HG03139 (cell line): ENCODE measurements around the gene HSPH1.
"Not testable (repeated sequence)": the region's sequence is repeated elsewhere in the genome, so short reads cannot be mapped to it uniquely, and the experiment has no call there.

Experiments
- ATAC-seq: cut with Tn5 transposase; IDR thresholded peaks from one replicate; pipeline ENCODE4 v1.9.1; 2021; ENCODE audit not compliant: unreplicated experiment

Gene HSPH1

DNA sequence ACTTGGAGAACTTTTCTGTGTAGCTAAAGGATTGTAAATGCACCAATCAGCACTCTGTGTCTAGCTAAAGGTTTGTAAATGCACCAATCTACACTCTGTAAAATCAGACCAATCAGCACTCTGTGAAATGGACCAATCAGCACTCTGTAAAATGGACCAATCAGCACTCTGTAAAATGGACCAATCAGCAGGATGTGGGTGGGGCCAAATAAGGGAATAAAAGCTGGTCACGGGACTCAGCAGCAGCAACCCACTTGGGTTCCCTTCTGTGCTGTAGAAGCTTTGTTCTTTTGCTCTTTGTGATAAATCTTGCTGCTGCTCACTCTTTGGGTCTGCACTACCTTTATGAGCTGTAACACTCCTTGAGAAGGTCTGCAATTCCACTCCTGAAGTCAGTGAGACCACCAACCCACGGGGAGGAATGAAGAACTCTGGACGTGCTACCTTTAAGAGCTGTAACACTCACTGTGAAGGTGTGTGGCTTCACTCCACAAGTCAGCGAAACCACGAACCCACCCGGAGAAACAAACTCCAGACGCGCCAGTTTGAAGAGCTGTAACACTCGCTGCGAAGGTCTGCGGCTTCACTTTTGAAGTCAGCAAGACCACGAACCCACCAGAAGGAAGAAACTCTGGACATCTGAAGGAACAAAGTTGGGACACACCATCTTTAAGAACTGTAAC, 16.2 kb upstream of the HSPH1 start:
- ATAC-seq = not testable (repeated sequence)

DNA sequence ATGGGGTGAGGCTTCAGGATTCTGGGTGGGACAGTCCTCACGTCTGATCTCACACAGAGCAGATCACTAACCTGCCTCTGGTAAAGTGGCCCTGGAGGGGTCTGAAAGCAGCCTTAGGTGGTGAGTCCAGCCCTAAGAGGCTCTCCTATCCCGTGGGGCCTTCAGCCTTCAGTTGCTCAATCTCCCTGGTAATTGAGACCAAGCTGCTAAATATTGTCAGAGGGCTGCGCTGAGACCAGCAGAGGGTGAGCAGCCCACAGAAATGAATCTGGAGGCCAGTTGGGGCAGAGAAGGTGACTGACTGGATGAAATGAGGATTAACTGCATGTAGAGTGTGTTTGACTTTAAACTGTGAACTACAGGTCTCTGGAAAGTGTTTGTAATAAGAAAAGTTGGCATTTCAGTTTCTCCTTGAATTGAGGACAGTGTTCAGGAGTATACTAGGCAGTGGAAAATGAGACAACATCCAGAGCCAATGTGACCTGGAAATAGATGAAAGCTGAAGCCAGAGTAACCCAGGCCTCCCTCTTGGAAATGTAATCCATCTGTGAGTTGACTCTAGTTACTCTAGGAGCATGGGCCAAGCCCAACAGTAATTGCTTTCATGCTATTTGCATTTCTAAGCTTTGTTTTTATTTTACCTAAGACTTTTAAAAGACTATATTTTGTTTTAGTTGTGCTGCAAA, 14.3 kb upstream of the HSPH1 start:
- no peak for ATAC-seq

DNA sequence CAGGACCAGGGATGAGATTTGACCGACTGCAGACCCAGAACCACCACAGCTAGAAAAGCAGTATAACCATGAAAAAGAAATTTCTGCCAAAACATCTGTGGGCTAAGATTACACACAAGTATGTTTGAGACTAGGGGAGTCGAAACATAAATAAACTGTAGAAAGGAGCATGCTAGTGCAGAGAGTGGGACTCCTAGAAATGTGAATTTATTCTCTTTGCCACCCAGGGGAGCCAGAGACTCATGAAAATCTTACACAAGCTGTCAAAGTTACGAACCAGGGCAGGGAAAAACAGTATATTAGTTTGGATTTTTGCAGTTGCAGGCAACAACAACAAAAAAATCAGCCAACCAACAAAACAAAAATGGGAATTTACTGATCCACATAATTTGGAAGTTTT, 12.3 kb upstream of the HSPH1 start:
- no peak for ATAC-seq

DNA sequence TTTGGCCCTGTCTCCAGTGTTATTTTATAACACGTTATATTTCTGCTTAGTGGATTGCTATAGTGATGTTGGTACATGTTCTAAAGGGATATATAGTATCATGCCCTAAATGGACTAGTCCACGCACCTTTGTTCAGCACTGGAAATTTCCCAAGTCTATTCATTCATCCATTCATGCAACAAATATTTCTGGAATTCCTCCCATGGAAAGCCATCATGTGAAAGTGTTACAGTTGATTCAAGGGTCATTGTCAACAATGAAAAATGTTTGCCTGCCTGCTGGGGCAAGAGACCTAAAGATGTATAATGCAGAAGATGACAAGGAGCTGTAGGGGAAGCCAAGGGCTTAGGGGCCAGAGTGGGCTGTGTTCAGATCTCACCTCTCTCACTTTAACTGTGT, 10.8 kb upstream of the HSPH1 start:
- ATAC-seq = no peak

DNA sequence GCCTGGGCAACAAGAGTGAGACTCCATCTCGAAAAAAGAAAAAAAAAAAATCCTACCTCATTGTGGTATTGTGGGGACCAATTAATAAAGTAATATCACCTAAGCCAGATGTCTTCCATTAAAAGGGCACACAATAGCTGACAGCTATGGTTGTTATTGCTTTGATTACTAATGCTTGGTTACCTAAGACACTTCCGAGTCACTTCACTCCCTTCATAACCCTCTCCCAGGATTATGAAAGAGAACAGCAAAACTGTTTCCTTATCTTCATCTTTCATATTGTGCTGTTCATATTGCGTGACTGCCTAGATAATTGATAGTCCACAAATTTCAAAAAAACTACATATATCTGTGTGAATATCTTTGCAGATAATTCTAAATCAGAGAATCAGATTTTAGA, 10.3 kb upstream of the HSPH1 start:
- no peak for ATAC-seq

DNA sequence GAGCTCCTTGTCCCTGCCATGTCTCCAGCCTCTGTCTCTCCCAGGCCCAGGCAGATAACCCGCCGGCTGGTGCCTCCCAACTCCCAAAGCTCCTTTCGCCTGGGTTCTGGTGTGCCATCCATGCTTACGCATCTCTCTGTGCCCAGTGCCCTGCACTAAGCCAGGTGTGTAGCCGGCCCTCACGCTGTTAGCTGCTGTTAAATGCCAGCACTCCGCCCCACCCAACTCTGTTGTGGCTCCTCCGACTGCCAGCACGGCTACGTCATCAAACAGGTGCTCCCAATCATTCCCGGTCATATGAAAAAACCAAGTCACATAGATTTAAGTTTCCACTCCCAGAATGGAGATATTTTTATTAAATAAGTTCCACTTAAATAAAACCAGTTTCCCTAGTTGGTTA, 7.0 kb upstream of the HSPH1 start:
- ATAC-seq = no peak

DNA sequence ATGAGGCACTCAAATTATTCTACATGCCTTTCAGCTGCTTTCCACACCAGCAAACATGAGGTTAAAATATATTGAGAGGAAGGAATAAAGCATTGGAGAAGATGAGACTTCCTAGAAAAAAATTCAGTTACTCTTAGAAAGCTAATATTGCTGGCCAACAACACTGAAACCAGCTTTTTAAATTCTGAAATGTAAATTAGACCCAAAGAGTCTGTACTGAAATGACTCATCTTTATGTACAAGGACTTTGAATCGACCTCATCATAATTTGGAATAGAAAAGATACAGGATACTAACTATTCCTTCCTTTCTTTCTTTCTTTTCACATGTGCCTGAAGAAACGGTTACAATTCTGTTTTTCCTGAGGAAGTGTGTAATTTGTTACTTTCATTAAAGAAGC, 6.5 kb upstream of the HSPH1 start:
- no peak for ATAC-seq

DNA sequence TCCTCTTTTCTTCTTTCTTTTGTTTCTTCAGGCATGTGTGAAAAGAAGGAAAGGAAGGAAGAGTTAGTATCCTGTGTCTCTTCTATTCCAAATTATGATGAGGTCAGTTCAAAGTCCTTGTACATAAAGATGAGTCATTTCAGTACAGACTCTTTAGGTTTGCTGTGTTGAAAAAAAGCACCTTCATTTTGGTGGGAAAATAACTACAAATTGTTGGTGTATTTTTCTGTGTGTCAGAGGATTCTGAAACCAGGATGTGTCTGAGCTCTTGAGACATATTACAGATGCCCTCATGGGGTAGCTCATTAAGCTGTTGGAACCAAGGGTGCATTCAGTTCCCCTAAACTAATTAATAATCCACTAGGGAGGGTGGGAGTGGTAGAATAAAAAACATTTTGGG, 5.8 kb upstream of the HSPH1 start:
- peak; percentile 60 for ATAC-seq

DNA sequence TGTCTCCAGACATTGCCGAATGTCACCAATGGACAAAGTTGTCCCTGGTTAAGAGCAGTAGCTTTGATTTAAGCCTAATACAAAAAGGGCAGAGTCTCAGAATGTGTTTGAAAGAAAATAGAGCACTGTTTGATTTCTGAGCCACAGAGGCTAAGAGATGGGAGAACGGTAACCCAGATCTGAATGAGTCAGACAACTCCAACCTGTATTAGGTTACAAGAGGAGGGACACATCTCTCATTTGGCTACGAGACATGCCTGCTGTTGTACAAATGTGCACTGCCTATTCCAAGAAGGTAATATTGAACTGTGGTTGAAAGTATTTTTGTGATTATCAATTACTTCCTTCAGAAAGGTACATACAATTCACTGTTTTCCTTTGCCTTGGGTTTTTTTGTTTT, 4.9 kb upstream of the HSPH1 start:
- ATAC-seq = no peak

DNA sequence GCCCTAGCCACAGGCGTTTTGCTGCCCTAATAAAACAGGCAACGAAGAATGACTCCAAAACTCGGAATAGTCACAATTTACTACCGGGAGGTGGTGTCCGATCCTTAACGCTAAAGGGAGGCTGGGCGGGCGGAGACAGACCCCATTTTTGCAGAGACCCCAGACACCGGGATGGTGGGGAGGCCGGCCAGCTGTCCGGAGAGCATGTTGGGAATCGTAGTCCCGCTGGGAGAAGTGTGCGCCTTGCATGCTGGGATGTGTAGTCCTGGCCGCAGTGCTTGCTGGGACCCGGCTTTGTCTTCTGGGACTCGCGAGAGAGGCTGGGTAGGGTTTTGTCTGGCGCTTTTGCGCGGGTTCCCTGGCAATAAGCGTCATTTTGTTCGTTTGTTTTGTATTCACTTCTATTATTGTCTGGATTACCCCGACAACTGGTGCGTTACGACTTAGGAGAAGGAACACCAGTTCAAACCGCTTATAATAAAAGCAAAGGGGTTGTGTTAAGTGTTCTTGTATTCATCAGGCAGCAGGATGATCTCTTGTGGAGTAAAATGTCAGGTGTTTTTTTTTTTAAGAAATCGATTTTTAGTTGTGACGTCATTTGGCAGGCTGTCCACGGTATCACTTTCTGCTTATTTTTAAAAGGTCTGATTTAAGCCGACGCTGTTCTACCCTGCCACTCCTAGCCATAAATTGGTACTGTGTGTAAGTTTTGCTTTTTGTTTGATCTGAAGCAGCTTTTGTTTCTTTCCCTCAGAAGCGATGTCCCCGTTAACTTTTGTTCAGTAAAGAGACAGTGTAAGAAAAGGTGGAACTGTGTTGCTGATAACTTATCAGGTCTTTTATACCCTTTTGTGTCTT, 676 bp upstream of the HSPH1 start:
- peak; percentile 76 for ATAC-seq

DNA sequence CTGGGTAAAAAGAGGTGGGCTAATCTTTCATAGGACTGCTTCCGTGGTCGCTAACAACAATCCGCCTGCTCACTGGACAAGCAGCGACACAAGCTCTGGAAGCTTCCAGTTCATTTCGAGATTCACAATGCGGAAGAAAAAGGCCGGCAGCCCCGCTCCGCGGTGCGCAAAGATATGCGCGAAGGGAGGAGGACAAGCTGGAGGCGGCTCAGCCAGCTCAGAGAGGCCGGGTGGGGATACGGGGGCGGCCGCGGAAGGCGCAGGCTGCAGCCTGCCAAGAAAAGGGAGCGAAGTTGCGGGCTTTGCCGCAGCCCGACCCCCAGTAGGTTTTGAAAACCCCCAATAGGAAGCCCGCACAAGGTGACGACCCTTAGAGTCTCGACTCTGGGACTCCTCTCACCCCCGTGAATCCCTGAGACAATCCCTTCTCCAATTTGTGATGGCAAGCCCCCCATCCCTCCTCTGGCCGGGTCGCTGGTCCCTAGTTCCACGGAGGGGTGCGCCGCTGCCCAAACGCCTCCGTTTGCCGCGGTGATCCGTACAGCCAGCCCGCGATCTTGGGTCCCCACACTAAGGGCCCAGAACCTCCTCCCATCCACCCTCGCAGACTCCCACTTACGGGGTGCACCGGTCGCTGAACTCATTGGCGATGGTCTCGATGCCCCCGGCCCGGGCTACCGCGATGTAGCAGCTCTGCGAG, 697 bp downstream of the HSPH1 start:
- peak; percentile 25 for ATAC-seq

DNA sequence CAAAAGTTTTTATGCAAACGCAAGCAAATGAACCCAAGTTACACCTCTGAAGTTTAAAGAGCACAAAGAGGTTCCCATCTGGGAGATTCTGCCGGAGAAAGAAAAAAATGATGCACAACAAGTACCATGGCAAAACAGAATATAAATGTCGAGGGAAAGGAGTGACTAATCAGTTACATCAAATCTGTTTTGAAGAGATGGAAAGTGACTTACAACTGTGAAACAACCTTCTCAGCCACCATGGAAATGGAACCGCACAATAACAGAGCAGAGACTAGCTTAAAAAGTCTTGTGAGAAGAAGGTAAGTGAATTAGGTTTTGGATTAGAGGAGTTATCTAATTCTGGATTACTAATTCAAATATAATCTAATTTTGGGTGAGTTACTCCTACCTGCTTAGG, 2.4 kb downstream of the HSPH1 start:
- ATAC-seq = no peak

DNA sequence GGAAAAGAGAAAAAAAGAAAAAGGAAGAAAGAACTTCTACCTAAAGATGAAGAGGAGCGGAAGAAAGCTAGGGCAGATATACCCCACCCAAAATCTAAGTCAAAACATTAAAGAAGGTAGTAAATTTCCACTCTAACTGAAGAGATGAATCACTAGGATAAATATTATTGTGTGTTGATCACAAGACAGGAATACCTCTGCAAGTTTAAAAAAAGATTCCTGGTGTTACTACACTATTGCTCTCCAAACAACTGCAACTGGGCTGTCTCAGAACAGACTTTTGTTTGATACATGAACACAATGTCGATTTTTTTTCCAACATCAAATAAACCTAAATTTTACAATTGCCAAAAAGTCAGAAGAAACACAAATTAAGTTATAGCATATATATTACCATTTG, 6.8 kb downstream of the HSPH1 start:
- ATAC-seq = no peak

DNA sequence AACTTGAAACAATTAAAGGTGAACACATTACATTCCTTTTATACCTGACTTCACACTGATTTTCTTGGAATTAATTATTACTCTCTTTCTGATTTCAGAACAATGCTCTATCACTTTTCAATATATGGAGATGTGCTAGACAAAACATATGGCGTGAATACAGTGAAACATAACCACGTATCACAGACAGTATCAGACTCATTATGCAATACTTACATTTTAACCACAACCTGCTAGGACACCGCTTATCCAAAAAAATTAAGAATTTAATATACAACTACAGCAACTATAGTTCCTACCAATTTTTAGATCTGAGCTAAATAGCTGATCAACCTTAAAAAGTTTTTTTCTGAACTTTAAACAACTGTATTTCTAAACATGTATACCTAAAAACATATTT, 9.9 kb downstream of the HSPH1 start:
- no peak for ATAC-seq

DNA sequence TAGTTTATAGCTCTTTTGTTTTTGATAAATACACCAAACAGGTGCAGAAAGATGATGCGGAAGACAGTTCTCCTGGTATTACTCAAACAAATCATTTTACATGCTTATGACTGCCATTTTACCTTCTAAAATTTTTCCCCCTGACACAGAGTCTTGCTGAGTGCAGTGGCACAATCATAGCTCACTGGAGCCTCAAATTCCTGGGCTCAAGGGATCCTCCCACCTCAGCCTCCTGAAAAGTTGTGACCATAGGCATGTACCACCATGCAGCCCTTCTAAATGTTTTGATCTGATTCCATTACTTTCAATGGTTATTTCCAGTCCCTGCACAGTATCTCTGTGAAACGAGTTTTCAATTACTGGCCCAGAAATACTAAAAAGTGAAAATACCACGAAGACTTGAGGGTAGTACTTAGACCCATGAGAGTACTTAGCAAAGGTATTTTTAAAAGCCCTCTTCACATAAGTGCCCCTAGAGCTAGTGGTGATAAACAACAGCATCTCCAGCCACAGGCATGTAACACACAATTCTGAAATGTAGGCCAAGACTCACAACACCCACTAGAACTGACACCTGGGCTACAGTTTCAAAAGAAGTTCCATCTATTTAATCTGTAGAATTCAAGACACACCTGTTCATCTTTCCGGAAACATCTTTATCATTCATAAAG, 11.3 kb downstream of the HSPH1 start:
- ATAC-seq = no peak

DNA sequence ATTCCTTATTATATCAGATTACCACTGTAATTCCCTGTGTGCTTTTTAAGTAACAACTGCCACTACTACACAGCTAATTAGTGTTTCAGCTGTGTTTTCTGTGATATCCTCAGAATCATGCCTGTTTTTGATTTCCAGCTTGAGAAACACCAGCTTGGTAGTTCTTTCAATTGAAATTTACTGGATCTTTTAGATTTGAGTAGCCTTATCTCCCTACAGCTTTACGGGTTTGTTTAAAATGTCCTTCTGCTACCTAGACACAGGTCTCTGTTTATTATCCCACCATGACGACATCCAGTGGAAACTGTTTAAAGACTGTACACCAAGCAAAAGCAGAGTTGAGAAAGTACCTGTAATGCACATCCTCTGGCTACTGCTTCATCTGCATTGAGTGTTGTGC, 12.1 kb downstream of the HSPH1 start:
- no peak for ATAC-seq

DNA sequence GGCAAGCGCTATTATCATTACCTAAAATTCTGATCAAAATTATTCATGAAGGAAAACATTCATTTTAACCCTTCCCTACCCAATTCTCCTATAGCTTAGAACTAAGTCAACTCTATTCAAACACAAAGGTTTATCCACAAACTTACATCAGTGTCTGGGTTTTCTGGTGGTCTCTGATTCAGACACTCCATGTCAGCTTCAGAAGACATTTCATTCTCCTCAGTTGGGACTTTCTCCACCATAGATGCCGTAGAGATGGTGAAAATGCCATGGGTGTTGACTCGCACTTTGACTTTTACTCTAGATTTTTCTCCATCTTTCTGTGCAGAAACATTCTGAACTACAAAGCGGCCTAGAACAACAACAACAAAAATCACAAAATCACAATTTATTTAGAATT, 16.3 kb downstream of the HSPH1 start:
- ATAC-seq = no peak

DNA sequence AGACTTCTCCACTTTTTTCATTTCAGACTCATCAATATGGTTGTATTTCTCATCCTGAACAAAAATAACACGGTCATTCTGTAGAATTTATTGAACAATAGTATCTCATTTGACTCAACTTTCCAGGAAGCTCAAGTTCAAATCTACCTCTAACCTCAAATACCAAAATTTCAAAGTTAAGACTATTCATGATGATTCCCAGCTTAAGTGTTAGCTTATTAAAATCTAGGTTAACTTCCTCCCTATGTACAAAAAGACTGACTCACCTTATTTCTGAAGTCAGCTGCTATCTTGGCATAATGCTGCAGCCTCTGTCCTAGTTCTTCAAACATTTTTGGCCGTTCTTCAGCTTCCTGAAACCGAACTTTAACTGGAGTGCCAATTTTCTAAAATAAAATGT, 23.2 kb downstream of the HSPH1 start:
- ATAC-seq = no peak

DNA sequence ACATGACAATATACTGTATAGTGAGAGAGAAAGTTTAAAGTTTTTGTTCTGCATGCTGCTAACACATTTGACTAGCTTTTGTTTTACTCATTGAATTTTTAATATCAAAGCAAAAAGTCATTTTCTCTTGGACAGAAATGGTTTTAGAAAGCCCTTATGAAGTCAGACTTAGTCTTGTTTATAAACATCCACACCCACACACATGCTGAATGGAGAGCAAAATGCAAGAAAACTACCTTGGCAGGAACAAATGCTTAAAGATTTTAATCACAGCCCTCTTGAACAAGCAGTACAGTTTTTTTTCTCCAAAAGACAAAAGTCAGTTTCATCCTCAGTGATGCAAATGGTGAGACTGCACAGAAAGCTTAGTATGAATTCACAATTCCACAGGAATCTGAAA, 25.0 kb downstream of the HSPH1 start:
- ATAC-seq = no peak

DNA sequence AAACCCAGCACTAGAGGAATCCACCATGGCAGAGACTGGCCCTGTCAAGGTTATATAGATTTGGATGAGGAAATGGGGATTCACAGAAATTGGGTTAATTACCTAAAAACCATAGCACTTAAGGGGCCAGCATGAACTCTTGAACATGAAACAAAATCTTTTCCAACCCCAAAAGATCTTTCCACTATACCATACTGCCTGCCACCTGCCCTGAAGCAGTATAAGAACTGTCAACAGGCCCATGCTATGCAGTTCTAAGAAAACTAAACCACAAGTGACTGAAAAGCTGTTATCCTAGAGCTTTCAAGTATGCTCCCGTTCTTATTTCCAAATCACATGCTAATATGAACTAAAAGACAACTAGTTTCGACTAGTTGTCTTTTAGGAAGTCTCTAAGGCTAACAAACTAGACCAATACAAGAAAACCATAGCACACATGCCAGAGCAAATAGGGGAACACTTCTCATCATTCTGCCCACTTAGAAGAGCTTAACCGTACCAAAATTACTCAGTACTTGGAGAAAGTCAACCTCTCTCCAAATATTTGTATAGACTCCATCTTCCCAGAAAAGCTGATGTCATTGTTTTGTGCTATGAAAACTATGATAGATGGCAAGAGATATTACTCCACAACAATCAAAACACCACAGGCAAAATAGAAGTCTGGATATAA, 27.5 kb downstream of the HSPH1 start:
- no peak for ATAC-seq
